Subcutaneous abdominal adipose tissue (tissue), 5 donors: ENCODE results near the gene VSTM4.

Source experiments
- H3K27ac ChIP-seq: one replicate; pipeline ENCODE4 v1.7.0; 2013; ENCODE audit warnings: low read depth, mild to moderate bottlenecking, inconsistent platforms, low read length, moderate library complexity
- H3K27me3 ChIP-seq, 5 donors: one replicate each; pipeline ENCODE4 v1.7.0; 2013; ENCODE audit warnings: low read length in 5 of 5, inconsistent platforms in 1 of 5; ENCODE audit not compliant: control insufficient read depth in 5 of 5, insufficient read depth in 4 of 5
- H3K36me3 ChIP-seq, 5 donors: one replicate each; pipeline ENCODE4 v1.7.0; 2013; ENCODE audit warnings: low read length in 5 of 5; ENCODE audit not compliant: control insufficient read depth in 5 of 5, insufficient read depth in 5 of 5
- H3K4me1 ChIP-seq, 5 donors: one replicate each; pipeline ENCODE4 v1.7.0; 2013; ENCODE audit warnings: low read length in 5 of 5, mild to moderate bottlenecking in 3 of 5, moderate library complexity in 1 of 5; ENCODE audit not compliant: control insufficient read depth in 5 of 5, insufficient read depth in 5 of 5
- H3K4me3 ChIP-seq, 5 donors: one replicate each; pipeline ENCODE4 v1.7.0; 2013; ENCODE audit warnings: low read length in 5 of 5, low read depth in 1 of 5
- H3K9ac ChIP-seq, 5 donors: one replicate each; pipeline ENCODE4 v1.7.0; 2013; ENCODE audit warnings: low read length in 5 of 5, mild to moderate bottlenecking in 4 of 5, moderate library complexity in 3 of 5
- H3K9me3 ChIP-seq, 5 donors: one replicate each; pipeline ENCODE4 v1.7.0; 2013; ENCODE audit warnings: low read length in 5 of 5; ENCODE audit not compliant: control insufficient read depth in 5 of 5
- donor health status: healthy.
- donor health status: healthy.
- donor health status: healthy.
- donor health status: healthy.
- donor health status: healthy.

The VSTM4 gene

DNA sequence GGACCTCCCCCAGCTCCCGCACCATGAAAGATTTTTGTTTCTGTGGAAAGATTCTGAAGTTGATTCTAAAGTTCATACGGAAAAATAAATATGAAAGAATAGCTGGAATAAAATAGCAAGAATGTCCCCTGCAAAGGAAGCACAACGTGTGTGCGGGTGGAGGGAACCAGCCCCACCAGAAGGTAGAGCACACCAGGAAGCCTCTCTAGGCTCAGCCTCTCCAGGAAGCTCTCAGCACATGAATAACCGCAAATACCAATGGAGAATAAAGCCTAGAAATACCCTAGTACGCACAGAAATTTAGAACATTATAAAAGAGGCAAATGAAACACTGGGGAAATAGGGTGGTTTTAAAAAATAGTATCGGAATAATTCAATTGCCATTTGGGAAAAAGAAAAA is 43.1 kb upstream of the VSTM4 start:
- no peak overlapping the region for H3K9ac ChIP-seq
- peaks cover 0 to 35% (median 12%) of the 10 kb centered on the region in 5 donors for H3K36me3 ChIP-seq
- no peak overlapping the region for H3K4me3 ChIP-seq
- H3K9me3 ChIP-seq: no peaks in the 10 kb centered on the region
- H3K27ac ChIP-seq: no peak overlapping the region
- peaks cover 0 to 4% (median 3%) of the 10 kb centered on the region in 5 donors for H3K4me1 ChIP-seq
- H3K27me3 ChIP-seq: no peaks in the 10 kb centered on the region

DNA sequence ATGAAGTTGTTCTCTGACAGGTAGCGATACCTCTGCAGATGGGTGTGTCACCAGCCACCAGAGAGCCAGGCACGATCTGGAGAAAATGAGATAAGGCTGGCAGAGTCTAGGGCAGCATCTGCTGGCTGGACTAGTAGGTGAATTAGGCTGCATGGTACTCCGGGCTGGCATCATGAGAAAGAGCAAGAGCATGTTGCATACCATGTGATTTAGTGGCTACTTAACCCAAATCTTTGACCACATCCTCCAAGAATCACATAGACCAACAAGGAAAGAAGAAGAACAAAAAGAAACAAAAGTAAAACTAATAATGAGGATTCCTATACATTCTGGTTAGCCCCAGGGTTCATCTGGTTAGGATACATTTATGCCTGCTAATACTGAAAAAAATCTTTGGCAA is 41.9 kb upstream of the VSTM4 start:
- Histone ChIP-seq H3K4me3 (no peak overlapping the region), H3K36me3 (peaks cover 0 to 29% (median 8%) of the 10 kb centered on the region in 5 donors)

DNA sequence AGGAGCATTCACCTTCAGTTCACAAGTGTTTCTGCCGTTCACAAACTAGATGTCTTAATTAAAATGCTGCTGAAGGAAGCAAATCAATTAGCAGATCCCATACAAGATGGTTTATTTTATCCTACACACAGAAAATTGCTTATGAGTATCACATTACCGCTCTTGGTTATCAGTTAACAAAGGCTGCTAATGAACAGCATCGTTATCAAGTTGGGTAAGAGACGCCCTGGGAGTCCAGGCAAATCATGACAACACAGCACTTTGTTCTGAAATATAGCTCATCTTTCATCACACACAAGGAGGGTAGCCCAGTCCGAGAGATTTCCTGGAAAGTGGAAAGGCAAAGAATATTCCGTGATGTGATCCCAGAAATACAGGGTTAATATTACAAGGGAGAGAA is 39.3 kb upstream of the VSTM4 start:
- Histone ChIP-seq H3K4me1 (peaks cover 0 to 8% (median 2%) of the 10 kb centered on the region in 5 donors), H3K4me3 (no peak overlapping the region), H3K9me3 (no peaks in the 10 kb centered on the region), H3K36me3 (peaks cover 0 to 22% (median 4%) of the 10 kb centered on the region in 5 donors), H3K9ac (no peak overlapping the region), H3K27me3 (peaks cover 0 to 2% (median 0%) of the 10 kb centered on the region in 5 donors), H3K27ac (no peak overlapping the region)

More for the DNA sequence above, 41.9 kb upstream of the VSTM4 start:
- peaks cover 0 to 2% (median 0%) of the 10 kb centered on the region in 5 donors for H3K27me3 ChIP-seq
- H3K4me1 ChIP-seq: peaks cover 0 to 4% (median 3%) of the 10 kb centered on the region in 5 donors
- H3K9me3 ChIP-seq: no peaks in the 10 kb centered on the region
- no peak overlapping the region for H3K9ac ChIP-seq
- no peak overlapping the region for H3K27ac ChIP-seq

DNA sequence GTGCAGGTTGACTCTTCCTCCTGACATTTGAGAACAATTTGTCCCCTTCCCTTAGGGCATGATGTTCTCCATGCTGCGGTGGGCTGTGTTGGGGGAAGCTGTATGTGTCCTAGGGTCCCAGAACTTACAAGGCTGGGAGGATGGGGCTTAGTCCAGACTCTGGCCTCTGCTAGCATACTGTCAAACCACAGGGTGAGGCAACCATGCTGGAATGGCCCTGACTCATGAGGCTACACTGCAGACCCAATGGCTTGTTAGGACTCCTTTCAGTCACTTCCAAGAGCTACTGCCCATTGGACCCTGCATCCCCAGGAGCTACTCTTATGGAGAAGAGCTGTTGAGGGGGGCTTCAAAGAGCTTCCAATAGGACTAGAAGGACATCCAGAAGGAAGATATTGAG is 38.6 kb upstream of the VSTM4 start:
- H3K9me3 ChIP-seq: no peaks in the 10 kb centered on the region
- peaks cover 0 to 22% (median 4%) of the 10 kb centered on the region in 5 donors for H3K36me3 ChIP-seq
- H3K4me1 ChIP-seq: peaks cover 0 to 8% (median 2%) of the 10 kb centered on the region in 5 donors
- no peak overlapping the region for H3K9ac ChIP-seq
- H3K27me3 ChIP-seq: peaks cover 0 to 2% (median 0%) of the 10 kb centered on the region in 5 donors
- no peak overlapping the region for H3K27ac ChIP-seq
- no peak overlapping the region for H3K4me3 ChIP-seq

DNA sequence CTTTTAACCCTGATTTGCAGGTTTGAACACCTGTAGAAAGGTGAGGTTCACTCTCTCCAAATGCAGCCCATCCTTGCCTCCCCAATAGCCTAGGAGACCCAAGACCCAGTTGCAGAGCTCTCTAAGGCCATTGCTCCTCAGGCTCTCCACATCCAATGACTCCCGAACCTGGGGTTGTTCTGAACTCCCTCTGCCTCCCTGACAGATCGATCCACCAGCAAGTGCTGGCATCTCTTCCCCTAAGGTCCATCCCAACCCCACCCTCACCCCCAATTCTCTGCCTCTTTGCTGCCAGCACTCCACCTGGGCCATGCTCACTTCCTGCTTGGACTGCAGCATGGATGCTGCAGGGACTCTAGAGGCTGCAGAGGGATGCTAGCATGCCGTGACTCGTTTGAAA is 37.8 kb upstream of the VSTM4 start:
- Histone ChIP-seq H3K36me3 (peaks cover 0 to 22% (median 4%) of the 10 kb centered on the region in 5 donors), H3K4me3 (no peak overlapping the region), H3K9me3 (peaks cover 0 to 3% (median 0%) of the 10 kb centered on the region in 5 donors), H3K4me1 (peaks cover 0 to 8% (median 2%) of the 10 kb centered on the region in 5 donors), H3K9ac (no peak overlapping the region), H3K27me3 (peaks cover 0 to 2% (median 0%) of the 10 kb centered on the region in 5 donors), H3K27ac (no peak overlapping the region)

DNA sequence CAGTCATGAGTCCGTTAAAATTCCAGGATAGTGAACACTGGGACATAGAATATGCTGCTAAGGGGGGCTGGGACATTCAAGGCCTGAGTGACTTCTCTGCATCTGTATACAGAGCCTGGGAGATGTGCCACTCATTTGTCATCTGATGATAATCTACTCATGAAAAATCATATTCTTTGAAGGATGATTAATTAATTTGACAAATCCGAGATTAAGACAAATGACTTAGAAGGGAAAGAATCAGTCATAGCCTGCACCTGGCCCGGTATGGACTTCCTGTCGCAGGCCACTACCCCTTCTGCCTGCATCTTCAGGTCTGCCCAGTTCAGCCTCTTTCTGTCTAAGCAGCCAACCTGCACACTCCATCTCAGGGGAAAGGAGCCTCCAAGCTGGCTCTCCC is 37.3 kb upstream of the VSTM4 start:
- H3K9ac ChIP-seq: no peak overlapping the region
- peaks cover 0 to 2% (median 0%) of the 10 kb centered on the region in 5 donors for H3K27me3 ChIP-seq
- peaks cover 0 to 4% (median 0%) of the 10 kb centered on the region in 5 donors for H3K9me3 ChIP-seq
- H3K36me3 ChIP-seq: peaks cover 0 to 22% (median 4%) of the 10 kb centered on the region in 5 donors
- H3K4me1 ChIP-seq: peaks cover 0 to 8% (median 2%) of the 10 kb centered on the region in 5 donors
- no peak overlapping the region for H3K4me3 ChIP-seq
- H3K27ac ChIP-seq: no peak overlapping the region

DNA sequence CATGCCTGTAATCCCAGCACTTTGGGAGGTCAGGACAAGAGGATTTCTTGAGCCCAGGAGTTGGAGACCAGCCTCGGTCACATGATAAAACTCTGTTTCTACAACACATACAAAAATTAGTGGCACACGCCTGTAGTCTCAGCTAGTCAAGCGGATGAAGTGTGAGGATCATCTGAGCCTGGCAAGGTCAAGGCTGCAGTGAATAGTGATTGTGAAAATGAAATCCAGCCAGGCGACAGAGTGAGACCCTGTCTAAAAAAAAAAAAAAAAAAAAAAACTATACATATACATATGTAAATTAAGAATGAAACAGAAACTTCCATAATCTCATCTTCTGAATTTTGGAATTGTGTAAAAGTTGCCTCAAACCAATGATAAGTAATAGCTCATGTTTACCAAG is 36.7 kb upstream of the VSTM4 start:
- Histone ChIP-seq H3K27me3 (peaks cover 0 to 2% (median 0%) of the 10 kb centered on the region in 5 donors), H3K9ac (no peak overlapping the region), H3K36me3 (peaks cover 0 to 18% (median 4%) of the 10 kb centered on the region in 5 donors), H3K27ac (no peak overlapping the region), H3K4me3 (no peak overlapping the region), H3K4me1 (peaks cover 0 to 8% (median 2%) of the 10 kb centered on the region in 5 donors), H3K9me3 (peaks cover 0 to 10% (median 3%) of the 10 kb centered on the region in 5 donors)

DNA sequence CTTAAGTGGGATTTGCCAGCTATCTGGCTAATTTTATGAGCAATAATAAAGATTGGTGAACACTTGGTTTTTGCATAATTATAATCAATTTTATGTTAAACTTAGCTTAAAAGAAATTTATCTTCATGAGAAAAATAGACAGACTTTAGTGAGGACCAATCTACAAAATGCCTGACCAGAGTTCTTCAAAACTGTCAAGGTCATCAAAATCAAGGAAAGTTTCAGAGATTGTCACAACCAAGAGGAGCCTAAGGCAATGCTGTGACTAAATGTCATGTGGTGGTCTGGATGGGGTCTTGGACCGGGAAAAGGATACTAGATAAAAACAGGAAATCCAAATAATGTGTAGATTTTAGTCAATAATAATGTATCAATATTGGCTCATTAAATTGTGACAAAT is 36.2 kb upstream of the VSTM4 start:
- peaks cover 0 to 2% (median 0%) of the 10 kb centered on the region in 5 donors for H3K27me3 ChIP-seq
- H3K4me3 ChIP-seq: no peak overlapping the region
- H3K36me3 ChIP-seq: peaks cover 0 to 13% (median 4%) of the 10 kb centered on the region in 5 donors
- H3K9ac ChIP-seq: no peak overlapping the region
- peaks cover 0 to 10% (median 3%) of the 10 kb centered on the region in 5 donors for H3K9me3 ChIP-seq
- H3K4me1 ChIP-seq: peaks cover 0 to 8% (median 2%) of the 10 kb centered on the region in 5 donors
- H3K27ac ChIP-seq: no peak overlapping the region

DNA sequence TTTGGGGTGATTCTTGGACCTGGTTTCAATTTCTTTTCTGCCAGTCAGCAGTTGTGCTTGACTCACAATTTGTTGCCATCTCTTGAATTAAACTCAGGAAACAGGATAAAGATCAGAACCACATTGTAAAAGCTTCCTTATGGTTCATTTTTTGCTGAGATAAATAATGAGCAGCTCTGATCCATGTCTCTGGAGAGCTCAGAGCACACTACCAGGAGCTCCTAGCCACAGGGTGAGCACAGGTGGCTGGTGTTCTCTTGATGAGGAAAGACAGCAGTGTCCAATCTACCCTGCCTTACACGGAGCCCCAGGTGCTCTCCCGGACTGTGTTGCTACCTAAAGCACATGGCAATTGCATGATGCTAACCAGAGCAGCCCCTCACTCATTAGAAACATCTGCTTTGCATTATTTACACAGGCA is 35.7 kb upstream of the VSTM4 start:
- peaks cover 0 to 10% (median 3%) of the 10 kb centered on the region in 5 donors for H3K9me3 ChIP-seq
- peaks cover 0 to 11% (median 4%) of the 10 kb centered on the region in 5 donors for H3K36me3 ChIP-seq
- H3K4me3 ChIP-seq: no peak overlapping the region
- H3K27ac ChIP-seq: no peak overlapping the region
- H3K27me3 ChIP-seq: peaks cover 0 to 2% (median 0%) of the 10 kb centered on the region in 5 donors
- H3K9ac ChIP-seq: no peak overlapping the region
- peaks cover 0 to 8% (median 2%) of the 10 kb centered on the region in 5 donors for H3K4me1 ChIP-seq

DNA sequence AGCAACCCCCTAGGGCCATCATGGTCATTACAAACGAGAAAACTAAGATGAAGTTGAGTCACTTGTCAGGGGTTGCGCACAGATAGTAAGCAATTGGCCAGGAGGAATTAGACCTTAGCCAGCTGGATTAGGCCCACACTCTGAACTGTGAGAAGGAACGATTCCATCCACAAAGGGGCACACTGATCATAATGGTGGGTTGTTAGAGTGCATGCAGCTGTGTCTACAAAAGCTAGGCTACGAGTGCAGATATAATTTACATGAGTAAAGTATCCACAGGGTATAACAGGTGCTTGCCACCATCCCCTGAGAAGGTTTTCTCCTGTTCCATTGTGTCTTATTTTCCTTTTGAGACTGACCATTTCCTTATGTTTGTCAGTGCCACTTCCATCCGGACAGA is 35.1 kb upstream of the VSTM4 start:
- Histone ChIP-seq H3K9ac (no peak overlapping the region), H3K4me3 (no peak overlapping the region), H3K36me3 (peaks cover 0 to 5% (median 0%) of the 10 kb centered on the region in 5 donors), H3K4me1 (peaks cover 0 to 8% (median 2%) of the 10 kb centered on the region in 5 donors), H3K9me3 (peaks cover 0 to 10% (median 3%) of the 10 kb centered on the region in 5 donors), H3K27me3 (peaks cover 0 to 2% (median 0%) of the 10 kb centered on the region in 5 donors), H3K27ac (no peak overlapping the region)
